Measurements from ENCODE around the gene KLHL24.
A peak's percentile ranks its signal among the peaks of the same experiment; 100 is the strongest.
"Not testable (repeated sequence)": the region's sequence is repeated elsewhere in the genome, so short reads cannot be mapped to it uniquely, and the experiment has no call there.

The KLHL24 gene

DNA sequence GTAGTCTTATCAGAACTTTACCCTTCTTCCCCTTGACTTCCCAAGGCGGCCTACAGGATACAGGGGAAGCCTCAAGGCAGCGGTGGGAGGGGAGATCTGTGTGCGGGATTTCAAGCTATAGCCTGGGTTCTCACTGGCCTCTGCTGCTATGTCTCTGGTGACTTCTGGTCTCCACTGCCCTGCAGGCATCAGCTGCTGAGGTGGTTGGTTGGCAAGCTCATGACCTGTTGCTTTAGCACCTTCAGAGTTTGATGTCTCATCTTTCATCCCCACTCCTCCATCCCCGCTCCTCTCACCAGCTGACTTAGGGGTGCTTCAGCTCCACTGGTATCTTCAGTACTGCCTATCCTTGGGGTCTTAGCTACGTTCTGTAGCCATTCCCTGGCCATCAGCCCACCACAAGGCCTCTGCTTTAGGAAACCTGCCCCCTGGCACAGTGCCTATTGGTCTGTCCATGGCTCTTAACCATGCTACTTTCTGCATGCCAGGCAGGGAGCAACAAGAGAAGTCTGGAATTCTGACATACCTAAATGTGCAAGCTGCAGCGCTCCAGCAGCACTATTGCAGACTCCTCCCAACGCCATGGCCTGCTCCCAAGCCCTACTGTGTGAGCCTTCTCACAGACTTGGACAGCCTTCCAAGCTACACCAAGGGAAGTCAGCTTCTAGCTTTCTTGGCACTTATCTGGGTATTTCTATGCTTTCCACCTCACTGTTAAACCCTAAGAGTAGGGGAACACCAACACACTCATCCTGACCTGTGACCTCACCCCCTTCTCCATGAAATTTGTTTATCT, 60.3 kb downstream of the KLHL24 start:
- DNase-seq (ENCODE audit: low read depth) = no peak

DNA sequence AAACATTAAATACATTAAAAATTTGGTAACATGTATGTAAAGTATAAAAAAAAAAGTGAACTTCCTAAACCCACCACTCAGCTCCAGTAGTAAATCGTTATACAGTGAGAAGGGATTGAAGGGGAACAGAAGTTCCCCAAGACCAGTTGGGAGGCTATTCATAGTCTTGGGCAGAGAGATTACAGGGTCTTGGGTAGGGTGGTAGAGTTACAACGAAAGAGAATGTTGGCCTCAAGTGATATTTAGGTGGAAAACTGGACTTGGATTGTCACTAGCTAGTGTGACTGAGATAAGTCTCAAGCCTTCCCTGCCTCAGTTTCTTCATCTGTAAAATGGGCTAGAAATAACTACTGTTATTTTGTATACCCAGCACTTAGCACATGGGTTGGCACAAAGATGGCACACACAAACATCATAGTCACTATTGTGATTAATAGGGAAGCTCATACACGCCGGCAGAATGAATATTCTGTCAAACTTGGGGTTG, 61.7 kb downstream of the KLHL24 start:
- no peak for DNase-seq (ENCODE audit: low read depth)

GRCh38 chr3:183697610-183698317, 62.3 kb downstream of the KLHL24 start, which contains the start of gene YEATS2:
Gene YEATS2, plus strand, starts transcription at chr3:183697797. Its CDS starts 17,366 bp downstream, at chr3:183715163.
- peak; percentile 48 for DNase-seq (ENCODE audit: low read depth)

DNA sequence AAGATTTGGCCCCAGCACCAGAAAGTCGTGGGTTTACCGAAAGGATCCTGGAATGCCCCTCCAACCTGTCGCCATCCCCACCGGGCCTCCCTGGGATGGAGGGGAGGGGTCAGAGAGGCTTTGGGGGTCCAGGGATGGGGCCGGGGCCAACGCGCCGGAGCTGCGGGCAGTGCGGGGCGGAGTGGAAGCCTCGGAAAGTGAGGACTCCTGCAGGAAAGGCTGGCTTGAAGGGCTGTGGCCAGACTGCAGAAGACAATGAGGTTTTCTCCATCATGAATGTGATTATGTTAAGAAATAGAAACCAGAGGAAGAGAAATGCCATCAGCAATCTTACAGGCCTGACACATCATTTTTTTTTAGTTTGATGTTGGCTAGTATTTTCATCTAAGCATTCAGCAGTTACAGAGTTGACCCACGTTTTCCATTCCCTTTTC, 62.9 kb downstream of the KLHL24 start:
- peak; percentile 0 for DNase-seq (ENCODE audit: low read depth)

DNA sequence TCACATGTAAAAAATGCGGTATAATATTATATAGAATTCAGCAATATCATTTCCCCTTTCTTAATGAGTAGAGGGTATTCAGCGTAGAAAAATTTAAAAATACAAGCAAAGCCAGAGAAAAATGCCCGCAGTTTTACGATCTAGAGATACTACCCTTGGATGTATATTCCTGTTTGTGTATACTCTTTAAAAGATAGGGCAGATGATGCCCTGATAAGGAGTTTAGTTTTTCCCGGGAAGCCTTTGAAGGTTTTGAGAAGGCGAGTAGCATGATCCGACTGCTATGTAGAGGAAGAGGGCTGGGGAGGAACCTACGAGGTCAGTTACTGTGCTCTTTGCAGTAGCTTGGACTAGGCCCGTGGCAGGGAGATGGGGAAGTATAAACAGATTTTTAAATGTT, 63.3 kb downstream of the KLHL24 start:
- DNase-seq (ENCODE audit: low read depth) = no peak

GRCh38 chr3:183699238-183699947, 64.0 kb downstream of the KLHL24 start:
- no peak for DNase-seq (ENCODE audit: low read depth)

DNA sequence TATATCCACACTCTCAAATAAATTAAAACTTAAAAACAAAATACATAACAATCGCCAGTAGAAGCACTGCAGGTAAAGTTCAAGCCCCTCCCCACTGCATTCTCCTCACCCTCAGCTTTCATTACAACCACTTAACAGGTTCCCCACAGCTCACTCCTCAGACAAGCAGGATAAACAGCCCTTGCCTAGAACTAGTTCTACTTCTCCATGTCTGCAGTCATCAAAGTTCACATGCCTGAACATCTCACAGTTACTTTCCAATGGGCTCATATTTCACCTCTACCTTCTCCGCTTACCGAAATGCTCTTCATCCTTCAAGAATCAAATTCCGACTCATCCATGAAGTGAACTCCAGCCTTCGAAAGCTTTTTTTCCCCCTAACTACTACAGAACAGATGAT, 66.3 kb downstream of the KLHL24 start:
- no peak for DNase-seq (ENCODE audit: low read depth)

DNA sequence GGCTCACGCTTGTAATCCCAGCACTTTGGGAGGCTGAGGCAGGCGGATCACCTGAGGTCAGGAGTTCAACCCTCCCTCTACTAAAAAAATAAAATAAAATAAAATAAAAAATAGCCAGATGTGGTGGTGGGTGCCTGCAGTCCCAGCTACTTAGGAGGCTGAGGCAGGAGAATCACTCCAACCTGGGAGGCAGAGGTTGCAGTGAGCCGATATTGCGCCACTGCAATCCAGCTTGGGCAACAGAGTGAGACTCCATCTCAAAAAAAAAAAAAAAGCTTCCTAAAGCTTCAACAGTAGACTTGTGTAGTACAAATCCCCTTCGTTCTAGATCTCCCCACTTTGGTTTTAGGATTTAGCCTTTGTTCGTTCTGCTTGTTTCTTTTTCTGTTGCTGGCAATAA, 68.5 kb downstream of the KLHL24 start:
- not testable (repeated sequence) for DNase-seq (ENCODE audit: low read depth)

DNA sequence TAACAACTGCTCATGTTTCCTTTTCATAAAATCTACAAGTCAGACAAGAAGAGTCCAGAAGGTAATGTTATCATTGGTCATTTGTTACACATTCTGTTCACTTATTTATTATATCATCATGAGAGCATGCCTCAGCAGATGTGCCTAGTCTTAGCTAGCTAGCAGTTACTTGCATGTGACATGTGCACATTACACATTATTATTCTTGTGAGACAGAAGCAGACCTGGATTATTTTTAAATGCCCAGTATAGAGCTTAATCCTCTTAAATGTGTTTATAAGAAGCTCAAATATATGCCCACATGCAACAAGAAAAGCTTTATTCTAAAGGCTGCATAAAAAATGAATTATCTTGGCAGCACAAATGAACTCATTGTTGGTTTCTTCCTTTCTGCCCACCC, 74.8 kb downstream of the KLHL24 start:
- DNase-seq (ENCODE audit: low read depth) = no peak

DNA sequence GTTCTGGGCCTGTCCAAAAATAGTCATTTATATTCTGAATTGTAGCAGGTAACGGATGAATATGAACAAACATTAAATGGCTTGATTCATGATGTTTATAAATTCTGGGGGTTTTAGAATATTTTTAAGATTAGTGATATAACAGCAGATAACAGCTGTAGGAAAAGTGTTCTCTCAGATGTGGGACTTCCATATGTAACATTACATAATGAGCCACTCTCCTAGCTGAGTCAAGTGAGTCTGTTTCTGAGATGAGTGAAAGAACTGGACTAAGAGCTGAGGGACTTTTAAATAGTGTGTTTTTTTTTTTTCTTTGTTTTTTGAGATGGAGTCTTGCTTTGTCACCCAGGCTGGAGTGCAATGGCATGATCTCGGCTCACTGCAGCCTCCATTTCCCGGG, 76.1 kb downstream of the KLHL24 start:
- no peak for DNase-seq (ENCODE audit: low read depth)

- DNase-seq (ENCODE audit: low read depth) = no peak
These were observed 79.2 kb downstream of the KLHL24 start for GRCh38 chr3:183714622-183715021.

- no peak for DNase-seq (ENCODE audit: low read depth)
These were observed 82.6 kb downstream of the KLHL24 start for GRCh38 chr3:183718012-183718411.

GRCh38 chr3:183725387-183725786, 90.0 kb downstream of the KLHL24 start:
- no peak for DNase-seq (ENCODE audit: low read depth)

- no peak for DNase-seq (ENCODE audit: low read depth)
These were observed 92.8 kb downstream of the KLHL24 start for GRCh38 chr3:183728204-183728603.

DNA sequence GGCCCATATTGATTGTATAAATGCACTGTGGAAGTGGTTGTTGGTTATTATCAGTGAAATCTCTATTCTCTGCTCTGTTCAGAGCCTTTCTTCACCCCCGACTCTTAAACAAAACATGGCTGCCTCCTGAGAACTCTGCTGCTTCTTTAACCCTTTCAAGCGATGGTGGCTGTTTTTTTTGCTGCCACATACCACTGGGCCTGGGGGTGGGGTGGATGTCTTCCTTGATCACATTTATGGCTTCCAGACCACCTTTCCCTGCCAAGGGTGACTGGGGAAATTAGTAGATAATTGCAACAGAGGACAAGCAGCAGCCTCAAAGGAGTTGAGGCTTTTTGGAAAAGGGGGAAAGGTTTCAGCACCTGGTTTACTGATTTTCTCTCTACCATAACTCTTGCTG, 94.9 kb downstream of the KLHL24 start:
- no peak for DNase-seq (ENCODE audit: low read depth)

DNA sequence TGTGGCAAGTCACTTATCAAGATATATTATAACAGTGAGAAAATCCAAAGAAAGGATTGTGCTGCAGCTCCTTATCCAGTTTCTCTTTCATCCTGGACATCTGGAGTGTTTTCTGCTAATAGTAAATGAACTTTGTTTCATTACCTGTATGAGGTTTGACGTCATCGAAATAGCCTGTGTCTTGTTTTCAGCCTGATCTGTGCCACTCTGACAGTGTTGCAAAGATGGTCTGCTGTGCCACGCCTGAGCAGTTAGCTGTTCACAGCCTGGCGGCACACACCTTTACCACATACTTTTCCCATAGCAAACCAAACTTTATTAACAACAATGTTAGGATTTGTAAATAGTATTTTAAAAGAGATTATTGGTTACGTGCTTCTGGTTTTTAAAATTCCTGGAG, 96.2 kb downstream of the KLHL24 start:
- DNase-seq (ENCODE audit: low read depth) = no peak

- no peak for DNase-seq (ENCODE audit: low read depth)
These were observed 98.1 kb downstream of the KLHL24 start for GRCh38 chr3:183733553-183733952.

All from T-helper 22 cell (primary cell).